C4-2B (cell line): ENCODE measurements around the gene HSFX4.

Source experiments
- ZFX ChIP-seq: fragments of 450-650 bp; IDR thresholded peaks from 2 replicates; pipeline ENCODE4 v1.6.1; 2017
- TF ChIP-seq, protein P1 (sequence below): fragments of 450-650 bp; conservative IDR thresholded peaks from 2 replicates; pipeline ENCODE4 v1.5.1; 2017; ENCODE audit warnings: mild to moderate bottlenecking

DNA sequence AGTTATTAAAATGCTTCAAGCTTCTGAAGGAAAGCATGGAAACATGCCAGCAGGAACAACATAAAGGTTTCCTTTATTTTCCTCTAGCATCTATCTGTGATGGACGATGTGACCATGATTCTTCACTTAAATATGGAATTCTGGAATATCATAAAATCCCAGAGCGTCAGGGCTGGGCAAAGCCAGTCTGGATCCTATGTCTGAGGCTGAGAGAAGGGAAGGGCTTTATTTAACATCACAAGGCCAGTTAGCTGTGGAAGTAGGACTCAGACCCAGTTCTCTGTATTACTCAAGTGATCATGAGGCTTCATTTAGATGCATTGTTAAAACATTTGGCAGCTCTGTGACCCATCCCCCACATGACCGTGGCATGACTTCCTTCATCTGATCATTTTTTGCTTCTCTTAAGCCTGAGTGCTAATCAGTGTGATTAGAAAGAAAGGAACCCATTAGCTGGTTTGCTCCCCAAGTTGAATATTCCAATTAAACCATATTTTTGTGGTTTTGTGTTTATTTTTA, 49.8 kb downstream of the HSFX4 start:
- TF ChIP-seq, protein P1, sequence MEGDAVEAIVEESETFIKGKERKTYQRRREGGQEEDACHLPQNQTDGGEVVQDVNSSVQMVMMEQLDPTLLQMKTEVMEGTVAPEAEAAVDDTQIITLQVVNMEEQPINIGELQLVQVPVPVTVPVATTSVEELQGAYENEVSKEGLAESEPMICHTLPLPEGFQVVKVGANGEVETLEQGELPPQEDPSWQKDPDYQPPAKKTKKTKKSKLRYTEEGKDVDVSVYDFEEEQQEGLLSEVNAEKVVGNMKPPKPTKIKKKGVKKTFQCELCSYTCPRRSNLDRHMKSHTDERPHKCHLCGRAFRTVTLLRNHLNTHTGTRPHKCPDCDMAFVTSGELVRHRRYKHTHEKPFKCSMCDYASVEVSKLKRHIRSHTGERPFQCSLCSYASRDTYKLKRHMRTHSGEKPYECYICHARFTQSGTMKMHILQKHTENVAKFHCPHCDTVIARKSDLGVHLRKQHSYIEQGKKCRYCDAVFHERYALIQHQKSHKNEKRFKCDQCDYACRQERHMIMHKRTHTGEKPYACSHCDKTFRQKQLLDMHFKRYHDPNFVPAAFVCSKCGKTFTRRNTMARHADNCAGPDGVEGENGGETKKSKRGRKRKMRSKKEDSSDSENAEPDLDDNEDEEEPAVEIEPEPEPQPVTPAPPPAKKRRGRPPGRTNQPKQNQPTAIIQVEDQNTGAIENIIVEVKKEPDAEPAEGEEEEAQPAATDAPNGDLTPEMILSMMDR: no peak
- no peak for TF ChIP-seq ZFX
